GM19372 (cell line): Measurements from ENCODE around the gene ODAD3.

Experiments
- ATAC-seq: cut with Tn5 transposase; IDR thresholded peaks from one replicate; pipeline ENCODE4 v1.9.1; 2021; ENCODE audit warnings: mild to moderate bottlenecking, low read depth, moderate library complexity; ENCODE audit not compliant: unreplicated experiment

The ODAD3 gene

DNA sequence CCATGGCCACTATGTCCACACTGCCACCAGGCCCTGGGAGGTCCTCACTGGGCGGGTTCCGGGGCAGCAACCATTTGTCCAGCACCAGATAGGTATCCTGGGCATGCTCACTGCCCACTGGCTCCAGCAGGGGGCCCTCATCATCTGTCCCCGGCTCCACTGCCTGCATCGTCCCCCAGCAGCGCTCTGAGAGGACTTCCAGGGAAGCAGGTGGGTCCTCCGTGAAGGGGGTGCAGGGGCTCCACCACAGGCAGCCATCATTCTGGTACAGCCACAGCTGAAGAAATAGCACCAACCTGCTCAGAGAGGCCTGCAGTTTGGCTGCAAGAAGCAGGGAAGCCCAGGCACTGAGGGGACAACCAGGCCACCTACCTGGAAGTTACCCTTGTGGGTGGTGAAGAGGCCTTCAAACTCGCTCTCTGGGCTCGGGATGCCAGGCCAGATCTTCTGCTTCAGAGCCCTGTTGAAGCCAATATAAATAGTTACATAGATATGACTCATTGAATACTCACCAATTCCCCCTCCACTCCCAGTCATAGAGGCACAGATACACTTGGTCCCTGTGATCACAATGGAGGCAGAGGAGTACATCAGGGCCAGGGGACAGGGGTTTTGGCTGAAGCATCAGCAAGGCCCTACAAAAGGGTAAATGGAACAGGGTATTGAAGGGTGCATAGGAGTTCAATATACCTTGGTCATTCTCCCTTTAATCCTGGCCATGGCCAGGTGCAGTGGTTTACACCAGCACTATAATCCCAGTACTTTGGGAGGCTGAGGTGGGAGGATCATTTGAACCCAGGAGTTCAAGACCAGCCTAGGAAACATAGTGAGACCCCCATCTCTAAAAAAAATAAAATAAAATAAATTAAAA, 56.4 kb downstream of the ODAD3 start:
- no peak for ATAC-seq

DNA sequence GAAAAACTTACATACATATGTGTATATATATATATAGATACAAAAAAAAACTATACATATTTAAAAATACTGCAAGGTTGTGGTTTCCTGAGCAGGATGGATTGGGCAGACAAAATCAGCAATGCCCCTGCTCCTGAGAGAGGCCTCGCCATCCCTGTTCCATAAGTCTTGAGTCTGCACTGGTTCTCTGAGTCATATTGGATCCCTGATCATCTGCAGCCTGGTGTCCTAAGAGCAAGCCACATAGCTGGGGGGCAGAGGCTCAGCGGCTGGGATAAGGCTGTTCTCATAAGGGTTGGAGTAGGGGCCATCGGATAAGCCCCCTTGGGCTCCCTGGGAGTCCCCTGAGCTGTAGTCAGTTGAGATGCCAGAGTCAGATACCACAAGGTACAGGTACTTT, 57.2 kb downstream of the ODAD3 start:
- no peak for ATAC-seq

DNA sequence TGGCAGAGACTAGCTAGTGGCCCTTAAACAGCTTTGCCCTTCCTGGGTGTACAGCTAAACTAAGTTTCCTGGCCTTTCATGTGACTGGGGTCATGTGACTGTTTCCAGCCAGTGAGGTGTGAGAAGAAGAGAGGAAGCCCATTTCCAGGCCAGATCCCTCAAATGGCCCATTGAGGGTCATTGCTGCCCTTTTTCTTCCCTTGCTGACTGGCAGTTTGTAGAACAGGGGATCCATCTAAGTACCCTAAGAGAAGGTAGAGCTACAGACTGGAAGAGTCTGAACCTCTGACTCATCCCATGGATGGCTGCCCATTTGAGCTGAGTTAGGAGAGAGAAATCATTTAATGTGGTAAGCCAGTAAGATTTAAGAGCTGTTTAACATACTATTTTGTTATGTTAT, 57.7 kb downstream of the ODAD3 start:
- ATAC-seq: no peak

DNA sequence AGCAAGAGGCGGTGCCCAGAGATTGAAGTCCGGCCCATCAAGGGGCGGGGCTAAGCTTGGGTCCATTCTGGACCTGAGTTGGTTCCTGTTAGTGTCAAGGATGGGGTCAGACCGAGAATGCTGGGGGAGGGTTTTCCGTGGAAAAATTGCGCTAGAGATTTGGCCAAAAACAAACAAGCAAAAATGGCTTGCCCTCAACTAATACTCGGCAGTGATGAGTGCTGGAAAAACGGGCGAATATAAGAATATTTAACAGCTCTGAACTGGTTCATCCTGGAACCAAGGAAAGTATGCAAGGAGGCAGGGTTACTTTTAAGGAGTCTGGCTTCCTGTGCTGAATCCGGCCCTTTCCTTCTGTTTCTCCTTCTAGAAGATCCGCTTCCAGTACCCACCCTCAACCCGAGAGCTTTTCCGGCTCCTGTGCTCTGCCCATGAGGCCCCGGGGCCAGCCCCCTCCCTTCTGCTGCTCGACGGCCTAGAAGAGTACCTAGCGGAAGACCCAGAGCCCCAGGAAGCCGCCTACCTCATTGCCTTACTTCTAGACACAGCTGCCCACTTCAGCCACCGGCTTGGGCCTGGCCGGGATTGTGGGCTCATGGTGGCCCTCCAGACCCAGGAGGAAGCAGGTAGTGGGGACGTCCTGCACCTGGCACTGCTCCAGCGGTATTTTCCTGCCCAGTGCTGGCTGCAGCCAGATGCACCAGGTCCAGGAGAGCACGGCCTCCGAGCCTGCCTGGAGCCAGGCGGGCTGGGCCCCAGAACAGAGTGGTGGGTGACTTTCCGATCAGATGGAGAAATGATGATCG, 59.6 kb downstream of the ODAD3 start:
- ATAC-seq: no peak

DNA sequence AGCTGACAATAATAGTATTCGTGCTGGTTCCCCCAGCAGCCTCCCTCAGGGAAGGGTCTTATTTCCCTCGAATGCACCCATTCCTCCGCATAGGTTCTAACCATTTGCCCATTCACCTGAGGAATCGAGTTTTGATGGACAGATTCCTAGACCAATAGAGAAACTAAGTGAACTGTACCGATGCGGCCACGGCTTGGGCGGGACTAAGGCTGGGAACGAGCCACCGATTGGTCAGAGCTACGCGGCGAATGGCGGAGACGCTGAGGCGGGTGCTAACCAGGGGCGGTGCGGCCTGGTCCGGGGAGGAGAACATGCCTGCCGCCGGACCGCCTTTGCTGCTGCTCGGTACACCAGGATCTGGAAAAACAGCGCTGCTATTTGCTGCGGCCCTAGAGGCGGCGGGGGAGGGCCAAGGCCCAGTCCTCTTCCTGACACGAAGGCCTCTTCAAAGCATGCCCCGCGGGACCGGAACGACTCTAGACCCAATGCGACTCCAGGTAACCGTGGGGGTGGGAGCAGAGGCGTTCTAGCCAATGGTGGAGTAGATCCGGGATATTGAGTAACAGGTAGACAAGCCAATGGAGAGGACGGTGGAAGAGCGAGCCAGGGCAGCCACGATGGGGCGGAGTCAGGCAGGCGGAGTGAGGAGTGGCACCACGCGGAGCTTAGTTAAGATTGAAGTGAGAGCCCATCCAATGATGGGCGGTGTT, 60.3 kb downstream of the ODAD3 start, which contains the start of gene SWSAP1:
Gene SWSAP1, plus strand, starts transcription at position 234 of the 710 bp plus-strand sequence. Its CDS starts 15 bp downstream, at position 249.
- ATAC-seq: peak; percentile 86

DNA sequence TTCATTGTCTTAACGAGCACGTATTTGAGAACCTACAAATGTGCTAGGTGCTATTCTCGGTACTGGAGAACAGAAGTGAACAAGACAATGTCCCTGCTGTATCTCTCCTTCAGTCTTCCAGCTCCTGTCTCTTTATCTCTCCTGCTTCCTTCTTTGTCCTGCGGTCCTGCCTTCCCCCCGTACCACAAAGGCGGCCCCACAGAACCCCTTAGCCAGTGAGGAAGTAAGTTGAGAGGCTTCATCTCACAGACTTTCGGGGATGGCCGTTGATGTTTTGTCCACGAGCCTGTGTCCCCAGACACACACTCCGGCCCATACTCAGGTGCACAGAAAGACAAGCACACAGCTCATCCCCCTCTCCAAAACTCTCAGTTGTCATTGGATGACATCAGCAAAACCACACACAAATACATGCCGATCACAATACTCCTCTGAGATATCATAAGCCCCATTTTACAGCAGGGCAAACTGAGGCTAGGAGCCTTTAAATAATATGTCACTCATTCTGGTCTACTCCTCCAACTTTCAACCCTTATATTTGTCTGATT, 61.0 kb downstream of the ODAD3 start:
- ATAC-seq: no peak

DNA sequence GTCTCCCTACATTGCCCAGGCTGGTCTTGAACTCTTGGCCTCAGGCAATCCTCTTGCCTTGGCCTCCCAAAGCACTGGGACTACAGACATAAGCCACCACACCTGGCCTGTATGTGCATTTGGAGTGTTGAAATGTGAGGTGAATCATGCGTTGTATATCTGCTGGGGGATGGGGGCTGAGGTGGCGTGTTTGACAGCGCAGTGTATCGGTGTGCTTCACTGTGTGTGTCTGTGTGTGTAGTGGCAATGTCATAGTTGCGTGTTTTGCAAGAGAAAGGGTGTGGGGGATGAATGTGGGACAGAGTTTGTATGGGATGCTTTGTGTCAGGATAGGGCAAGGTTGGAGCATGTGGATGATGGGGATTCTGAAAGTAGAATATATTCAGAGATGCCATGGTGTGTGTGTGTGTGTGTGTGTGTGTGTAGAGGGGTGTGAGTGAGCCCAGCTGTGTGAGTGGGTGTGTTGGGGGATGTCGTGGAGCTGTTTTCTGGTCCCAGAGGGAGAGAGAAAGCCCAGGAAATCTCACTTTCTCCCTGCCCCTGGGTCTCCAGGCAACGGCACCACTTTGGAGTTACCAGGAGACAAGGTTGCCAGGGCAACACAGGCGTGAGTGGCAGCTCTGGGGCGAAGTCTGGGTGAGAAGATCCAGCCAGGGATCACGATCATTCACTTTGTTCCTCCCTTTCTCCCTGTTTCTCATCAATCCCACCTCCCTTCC, 61.6 kb downstream of the ODAD3 start:
- ATAC-seq: no peak

DNA sequence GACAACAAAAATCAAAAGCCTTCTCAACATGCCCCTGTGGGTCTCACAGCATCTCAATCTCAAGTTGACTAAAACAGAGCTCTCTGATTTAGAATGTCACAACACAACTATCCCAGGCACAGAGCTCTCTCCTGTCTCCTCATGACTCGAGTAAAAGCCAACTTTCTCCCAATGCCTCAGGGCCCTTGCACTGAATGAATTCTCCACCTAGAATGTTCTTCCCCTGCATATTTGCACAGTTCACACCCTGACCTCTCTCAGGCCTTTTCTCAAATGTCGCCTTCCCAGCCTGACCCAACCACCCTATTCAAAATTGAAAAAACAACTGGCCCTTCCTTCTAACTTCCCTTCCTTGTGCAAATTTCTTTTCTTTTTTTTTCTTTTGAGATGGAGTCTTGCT, 64.2 kb downstream of the ODAD3 start:
- no peak for ATAC-seq
